HCEC 1CT (cell line): ENCODE results near the gene SHOC1.
"Not testable (repeated sequence)": the region's sequence is repeated elsewhere in the genome, so short reads cannot be mapped to it uniquely, and the experiment has no call there.

Experiments used
- DNase-seq: peaks from one replicate; pipeline ENCODE4 v3.0.0-alpha.2; 2017

Gene SHOC1

DNA sequence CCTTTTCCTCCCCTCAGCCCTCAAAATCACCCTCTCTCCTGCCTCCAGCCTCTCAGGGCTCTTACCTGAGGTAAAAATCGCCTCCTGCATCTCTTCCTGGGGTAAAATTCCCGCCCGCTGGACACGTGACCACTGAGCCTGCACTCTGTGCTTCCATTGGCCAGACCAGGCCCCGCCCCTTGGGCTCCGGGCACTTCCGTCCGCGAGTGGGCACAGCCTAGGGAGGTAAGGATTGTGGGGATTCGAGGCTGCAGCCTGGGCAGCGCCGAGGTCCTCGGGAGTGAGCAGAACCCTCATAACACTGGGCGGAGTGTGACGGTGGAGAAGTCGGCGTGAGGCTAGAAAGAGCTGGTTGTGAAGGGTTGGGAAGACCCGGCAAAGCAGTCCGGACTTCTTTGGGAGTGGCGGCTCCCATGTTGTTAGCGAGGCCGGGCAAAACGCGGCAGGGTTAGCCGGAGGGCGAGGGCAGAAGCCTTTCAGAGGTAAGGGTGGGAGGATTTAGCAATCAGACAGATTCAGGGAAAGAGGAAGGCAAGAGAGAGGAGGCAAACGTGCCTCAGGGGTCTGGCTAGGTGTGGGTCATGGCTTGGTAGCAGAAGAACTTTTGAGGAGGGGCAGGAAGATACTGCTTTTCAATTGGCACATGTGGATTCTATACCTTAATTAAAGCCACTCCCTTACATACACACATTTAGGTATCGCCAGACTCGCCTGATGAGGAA lies at the start of gene SHOC1:
SHOC1 (minus strand) TSS at position 103 of the 722 bp plus-strand sequence. CDS start 3,519 bp downstream, outside the sequence.
- no peak for DNase-seq

DNA sequence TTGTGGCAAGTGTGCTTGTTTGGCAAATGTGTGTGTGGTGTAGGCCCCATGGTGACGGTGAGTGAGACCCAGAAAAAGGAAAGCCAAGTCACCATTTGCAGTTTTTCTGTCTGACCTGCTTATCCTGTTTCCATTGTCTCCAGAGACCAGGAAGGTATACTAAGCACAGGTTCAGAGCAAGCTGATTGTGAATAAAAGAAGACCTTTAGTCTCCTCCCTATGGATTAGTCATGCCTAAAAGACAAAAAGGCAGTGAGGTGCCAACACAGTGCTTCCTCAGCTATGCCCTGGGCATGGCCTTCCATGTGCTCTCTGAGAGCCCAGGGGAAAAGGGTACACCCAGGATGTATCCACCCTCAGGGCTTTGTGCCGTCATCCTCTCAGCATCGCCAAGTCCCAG lies 49.2 kb upstream of the SHOC1 start:
- no peak for DNase-seq

DNA sequence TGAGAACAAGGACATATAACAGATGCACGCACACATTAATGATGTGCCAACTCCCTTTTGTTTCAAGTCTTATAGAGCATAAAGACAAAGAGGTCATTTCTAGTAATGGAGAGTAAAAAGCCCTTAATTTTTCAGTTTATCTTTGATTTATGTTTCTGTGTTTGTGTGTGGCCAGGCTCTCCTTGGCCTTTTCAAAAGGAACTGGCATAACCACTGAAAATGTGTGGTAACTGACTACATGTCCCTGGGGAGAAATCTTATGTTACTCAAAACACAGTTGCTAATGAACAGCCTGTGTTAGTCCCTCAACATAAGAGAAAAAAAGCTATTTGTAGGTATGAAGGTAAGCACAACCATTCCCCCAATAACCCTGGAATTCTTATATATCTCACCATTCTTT lies 47.6 kb upstream of the SHOC1 start:
- DNase-seq: no peak

DNA sequence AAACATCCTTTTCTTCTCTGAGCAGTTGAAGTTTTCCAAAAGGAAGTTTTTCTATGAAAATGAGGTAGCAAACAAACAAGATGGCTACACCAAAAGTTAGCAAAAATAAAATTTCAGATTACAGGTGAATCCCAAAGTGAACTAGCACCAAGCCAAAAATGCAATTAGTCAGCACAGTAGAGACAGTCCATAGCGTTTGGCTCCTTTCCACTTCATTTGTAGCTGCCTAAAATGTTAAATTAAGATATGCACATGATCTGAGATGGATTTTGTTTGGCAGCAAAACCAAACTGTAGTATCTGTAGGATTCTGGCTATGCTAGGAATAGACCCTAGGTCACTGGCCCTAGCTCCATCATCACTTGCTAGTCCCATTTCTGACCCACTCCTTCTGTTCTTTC lies 45.7 kb upstream of the SHOC1 start:
- DNase-seq: no peak

DNA sequence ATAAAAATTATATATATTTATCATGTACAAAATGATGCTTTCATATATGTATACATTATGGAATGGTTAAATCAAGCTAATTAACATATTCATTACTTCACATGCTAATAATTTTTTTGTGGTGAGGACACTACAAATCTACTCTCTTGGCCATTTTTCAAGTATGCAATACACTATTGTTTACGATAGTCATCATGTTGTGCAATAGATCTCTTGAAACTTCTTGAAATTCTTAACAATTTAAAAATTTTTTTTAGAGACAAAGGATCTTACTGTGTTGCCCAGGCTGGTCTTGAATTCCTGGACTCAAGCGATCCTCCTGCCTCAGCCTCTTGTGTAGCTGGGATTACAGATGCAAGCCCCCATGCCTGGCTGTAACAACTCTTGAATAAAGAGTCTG lies 45.2 kb upstream of the SHOC1 start:
- peak; percentile 83 for DNase-seq

DNA sequence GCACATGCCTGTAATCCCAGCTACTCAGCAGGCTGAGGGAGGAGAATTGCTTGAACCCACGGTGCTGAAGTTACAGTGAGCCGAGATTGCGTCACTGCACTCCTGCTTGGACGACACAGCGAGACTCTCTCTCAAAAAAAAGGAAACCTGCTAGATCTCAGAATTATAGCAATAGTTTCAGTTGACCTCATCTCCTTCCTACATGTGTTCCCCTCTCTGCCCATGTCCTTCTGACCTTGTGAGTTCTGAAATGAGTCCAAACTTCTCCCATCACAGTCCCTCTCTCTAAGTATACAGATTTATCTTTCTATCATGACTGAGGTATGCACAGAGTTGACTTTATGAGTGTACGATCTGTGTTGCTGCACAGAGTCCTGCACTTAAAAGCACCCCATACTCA lies 44.6 kb upstream of the SHOC1 start:
- DNase-seq: peak; percentile 46

DNA sequence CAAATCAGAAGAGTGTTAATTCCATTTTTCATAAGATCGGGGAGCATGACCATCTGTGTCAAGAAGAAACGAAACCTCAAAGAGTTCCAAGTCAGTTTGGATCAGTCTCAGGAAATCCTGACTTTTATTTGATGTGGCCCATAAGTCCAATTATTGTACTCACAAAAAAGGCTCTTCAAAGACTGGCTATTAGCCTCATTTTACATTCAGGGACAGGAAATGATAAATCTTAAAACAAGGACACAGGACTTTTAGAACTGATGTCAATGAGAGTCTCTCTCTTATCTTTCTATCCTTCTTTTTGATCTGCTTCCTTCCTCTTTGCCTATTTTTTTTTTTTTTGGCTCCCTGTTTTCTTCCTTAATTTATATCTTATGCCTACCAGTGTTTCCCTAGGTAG lies 43.7 kb upstream of the SHOC1 start:
- DNase-seq: no peak

DNA sequence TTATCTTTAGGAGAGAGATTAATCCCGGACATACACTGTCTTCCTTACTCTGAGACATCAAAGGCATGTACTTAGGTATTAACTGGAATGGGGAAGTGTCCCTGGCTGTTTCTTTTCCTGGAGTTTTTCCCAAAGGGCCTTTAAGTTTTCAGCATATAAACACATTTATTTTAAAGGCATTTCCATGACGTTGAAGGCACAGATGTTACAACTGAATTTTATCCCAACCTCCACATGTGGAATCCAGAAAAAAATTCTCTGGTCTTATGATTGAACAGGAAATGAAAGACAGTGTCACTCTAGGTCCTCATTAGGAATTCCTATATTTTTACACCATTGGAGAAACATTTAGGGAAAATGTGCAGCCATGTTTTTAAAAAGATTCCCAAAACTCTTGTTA lies 41.6 kb upstream of the SHOC1 start:
- no peak for DNase-seq

DNA sequence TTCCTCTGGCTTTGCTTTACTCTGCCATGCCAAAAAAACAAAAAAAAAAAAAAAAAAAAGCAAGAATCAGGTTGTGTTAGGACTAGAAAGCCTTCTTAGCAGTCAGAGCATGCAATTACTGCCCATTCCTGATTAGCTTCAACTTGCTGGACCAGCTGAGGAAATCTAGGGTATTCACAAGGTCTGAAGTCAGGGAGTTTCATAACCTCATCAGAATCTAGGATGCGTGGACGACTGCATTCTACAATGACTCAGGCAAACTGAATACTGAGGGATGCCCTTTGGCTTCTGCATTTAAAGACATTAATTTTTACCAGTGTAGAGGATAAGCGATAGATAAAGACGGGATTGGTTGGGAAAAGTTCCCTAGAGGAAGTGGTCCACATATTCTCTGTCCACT lies 39.2 kb upstream of the SHOC1 start:
- DNase-seq: peak; percentile 59

DNA sequence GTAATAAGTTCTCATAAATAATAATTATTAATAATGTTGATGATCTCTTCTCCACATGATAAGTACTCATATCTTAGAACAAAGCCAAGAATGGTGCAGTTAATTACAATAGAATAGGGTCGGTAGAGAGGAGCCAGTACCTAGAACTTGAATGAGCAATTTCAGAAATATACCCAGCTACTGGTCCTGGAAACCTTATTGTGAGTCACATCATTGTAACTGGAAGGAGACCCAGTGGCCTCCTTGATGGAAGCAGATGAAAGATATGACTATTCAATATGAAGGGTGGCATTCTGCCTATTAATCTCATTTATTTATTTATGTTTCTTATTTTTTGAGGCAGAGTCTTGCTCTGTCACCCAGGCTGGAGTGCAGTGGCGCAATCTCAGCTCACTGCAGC lies 37.7 kb upstream of the SHOC1 start:
- DNase-seq: no peak

DNA sequence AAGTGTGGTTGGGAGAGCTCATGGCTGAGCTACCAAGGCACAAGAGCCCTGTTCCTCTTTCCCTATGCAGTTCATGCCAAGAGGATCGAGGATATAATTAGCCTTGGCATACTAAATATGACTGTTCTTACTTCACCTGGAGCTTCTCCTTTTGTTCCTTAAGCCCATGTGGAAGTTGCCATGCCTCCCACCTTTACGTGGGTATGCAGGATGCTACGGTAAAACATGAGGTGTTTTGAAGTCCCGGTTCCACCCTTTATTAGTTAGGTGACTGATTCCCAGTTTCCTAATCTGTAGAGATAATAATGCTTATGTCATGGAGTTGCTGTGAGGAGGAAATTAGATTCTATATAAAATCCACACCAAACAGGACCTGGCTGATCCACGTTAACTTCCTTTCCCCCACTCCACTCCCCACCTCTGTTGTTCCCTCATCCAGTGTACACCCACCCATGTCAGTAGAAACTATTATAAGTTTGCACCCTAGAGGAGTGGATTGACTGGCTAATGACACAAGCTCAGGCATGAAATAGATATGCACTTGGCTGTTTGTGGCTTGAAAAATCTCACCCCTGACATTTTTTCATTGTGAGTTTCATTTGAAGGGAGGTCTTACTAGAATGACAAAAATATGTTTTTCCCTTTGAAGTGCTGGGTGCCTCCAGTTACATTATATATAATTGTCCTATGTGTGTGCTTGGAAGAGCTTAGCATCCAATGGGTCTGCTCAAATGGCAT lies 36.8 kb upstream of the SHOC1 start:
- DNase-seq: peak; percentile 12

DNA sequence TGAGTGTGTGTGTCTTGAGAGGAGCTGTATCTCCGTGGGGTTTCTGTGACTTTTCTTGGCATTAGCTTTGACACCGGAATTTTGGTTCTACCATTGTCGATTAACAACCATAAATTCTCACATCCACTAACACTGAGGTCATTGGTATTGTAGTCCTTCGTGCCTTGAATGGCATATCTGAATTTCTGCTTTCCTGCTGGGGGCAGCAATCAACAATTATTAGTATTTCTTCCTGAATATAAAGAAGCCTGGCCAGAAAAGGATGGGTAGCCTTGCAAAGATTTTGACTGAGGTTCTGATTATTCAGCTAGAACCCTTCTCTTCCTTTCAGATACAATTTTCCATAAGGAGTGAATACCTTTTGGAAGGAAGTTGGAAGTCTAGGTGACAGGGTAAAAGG lies 33.5 kb upstream of the SHOC1 start:
- DNase-seq: peak; percentile 46

DNA sequence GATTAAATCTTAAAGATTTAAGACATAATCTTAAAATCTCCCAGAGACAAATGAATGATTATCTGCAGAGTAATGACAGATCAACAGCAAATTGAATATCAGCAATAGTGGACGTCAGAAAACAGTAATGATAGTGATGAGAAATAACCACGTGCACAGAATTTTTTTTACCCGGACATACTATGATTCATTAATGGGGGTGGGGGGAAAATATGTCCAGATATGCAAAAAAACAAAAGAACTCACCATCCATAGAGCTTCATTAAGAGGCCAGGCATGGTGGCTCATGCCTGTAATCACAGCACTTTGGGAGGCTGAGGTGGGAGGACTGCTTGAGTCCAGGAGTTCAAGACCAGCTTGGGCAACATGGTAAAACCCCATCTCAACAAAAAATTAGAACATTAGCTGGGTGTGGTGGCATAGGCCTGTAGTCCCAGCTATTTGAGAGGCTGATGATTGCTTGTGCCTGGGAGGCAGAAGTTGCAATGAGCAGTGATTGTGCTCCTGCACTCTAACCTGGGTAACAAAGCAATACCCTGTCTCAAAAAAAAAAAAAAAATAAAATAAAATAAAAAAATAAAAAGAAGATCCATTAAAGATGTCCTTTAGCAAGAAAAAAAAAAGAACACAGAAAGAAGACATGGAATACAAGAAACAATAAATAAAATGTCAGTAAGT lies 30.9 kb upstream of the SHOC1 start:
- peak; percentile 77 for DNase-seq

DNA sequence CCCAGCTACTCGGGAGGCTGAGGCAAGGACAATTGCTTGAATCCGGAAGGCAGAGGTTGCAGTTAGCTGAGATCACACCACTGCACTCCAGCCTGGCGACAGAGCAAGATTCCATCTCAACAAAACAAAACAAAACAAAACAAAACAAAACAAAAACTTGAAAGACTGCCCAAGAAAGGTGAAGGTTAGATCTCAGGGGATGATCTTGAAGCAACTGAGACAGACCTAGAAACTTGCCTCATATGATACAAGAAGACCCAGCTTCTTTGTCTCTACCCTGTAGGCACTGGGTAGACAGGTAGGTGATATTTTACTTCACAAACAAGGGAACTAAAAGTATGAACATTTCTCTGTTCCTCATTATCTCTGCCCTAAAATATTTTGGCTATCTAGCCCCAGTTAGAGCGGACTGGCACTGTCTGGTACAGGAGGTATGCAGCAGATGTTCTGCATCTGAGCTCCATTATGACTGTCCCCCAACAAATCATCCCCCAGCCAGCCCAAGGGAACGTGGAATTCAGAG lies 26.3 kb upstream of the SHOC1 start:
- DNase-seq: no peak

DNA sequence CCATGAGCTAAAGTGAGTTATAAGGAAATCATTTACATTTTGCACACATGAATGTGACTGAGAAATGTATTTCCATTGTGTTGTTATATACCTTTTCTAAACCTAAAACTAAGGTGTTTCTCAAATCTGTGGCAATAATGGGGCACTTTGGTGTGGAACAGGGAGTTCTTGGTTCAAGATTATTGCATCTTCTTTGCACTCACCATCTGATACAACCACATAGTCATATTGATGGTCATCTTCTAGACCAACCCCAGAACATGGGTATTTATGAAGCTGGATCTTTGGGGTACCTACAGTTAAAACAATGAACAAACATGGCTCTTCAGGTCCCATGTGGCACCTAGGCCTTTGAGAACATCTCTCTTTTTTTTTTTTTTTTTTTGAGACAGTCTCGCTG lies 24.6 kb upstream of the SHOC1 start:
- no peak for DNase-seq

DNA sequence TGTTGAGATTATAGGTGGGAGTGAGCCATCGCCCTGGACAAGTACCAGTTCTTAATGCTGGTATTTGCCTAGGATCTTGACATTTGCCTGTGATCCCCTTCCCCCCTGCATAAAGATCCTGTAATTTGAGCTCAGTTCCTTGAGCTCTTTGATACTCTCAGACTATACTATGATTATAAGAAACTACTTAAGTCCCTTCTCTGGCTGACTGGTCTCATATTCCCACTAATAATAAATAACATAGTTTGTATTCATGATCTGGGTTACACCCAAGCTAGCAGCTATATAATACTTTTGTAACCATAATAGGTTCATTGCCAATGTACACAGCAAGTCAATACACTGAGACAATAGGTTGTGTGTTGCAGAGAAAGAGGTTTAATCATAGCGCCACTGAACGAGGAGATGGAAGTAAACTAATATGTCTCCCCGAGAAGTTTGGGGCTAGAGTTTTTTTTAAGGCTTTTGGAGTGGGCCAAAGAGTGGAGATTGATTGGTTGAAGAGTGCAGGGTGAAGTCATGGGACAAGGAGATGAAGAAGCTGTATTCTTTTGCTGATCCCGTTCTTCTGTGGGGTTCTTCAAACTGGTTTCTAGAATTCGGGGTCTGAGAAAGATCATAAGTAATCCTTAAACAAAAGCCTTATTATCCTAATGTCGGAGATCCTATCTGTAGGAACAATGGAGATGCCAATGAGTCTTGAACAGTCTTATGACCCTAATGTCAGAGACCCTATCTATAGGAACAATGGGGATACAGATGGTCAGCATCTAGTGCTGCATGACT lies 20.7 kb upstream of the SHOC1 start:
- no peak for DNase-seq

DNA sequence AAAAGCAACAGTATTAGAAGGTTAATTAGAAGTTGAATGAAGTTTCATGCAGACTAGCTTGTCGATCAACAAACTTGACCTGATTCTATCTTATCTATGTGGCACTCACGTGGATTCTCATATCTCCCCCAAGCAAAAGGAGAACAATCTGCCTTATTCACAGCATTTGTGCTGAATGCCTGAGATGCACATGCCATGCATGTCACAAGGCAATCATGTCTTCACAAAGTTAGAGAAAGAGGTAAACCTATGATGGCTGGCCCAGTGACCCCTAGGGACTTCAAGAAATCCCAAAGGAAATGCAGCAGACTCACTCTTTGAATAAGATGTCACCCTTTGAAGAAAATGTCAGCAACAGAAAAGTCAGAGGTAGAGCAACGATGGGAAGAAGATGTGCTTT lies 17.6 kb upstream of the SHOC1 start:
- no peak for DNase-seq

DNA sequence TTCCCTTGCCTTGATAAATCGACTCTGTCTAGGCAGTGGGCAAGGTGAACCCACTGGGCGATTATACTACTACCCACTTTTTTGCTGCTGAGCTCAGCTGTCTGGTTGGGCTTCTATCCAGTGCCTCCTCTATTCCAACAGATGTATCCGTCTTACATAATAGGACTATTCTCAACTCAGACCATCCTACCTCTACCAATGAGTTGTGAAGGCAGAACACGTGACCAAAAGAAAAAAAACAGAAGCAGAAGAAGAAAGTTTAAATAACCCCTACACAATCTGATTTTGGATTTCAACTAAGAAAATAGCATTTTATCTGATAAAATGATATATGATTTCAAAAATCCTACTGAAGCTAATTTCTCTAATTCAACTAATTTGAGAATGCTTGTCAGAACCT lies 16.2 kb upstream of the SHOC1 start:
- no peak for DNase-seq

DNA sequence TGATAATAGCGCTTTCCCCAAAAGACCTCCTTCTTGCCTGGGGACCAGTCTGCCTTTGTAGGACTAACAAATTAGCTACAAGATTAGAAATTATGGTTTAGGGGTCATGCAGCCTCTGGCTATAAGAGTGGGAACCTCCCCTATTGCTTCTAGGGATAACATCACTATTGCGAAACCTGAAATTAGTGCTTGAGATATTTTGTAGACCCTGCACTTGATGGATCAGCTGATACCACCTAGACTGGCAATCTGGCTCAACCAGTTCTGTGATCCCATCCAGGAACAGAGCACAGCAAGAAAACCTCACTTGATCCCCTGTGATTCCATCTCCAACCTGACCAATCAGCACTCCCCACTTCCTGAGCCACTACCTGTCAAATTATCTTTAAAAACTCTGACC lies 15.7 kb upstream of the SHOC1 start:
- not testable (repeated sequence) for DNase-seq

DNA sequence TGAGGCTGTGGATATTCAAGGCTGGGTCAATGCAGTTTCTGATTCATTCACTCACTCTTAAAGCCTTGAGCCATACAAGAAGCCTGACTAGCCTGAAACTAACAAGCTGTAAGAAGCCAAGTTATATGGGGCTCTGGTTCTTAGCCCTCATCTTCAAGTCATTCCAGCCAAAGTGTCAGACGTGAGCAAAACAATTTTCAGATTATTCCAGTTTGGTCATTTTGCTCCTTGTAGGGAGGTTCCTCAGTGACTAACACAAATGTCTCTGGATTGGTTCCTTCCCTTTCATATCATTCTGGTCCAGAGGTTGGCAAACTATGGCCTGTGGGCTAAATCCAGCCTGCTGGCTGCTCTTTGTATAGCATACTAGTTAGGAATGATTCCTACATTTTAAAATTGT lies 12.5 kb upstream of the SHOC1 start:
- peak; percentile 35 for DNase-seq

DNA sequence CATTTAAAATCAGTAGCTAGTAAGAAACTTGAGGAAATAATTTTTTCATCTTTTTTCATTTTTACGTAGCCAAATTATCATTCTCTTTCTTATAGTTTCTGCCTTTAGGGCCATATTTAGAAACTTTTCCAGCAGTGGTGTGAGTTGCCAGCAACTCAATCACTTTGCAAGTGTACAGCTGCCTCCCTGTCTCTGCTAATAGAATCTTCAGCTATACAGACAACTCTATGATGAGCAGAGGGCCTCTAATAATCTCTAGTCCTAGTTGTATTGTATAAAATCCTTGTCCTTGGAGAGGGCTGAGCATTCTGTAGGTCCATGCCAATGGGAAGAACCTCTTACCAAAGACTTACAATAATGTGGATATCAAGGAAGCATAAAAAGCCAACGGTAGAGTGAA lies 11.5 kb upstream of the SHOC1 start:
- no peak for DNase-seq

DNA sequence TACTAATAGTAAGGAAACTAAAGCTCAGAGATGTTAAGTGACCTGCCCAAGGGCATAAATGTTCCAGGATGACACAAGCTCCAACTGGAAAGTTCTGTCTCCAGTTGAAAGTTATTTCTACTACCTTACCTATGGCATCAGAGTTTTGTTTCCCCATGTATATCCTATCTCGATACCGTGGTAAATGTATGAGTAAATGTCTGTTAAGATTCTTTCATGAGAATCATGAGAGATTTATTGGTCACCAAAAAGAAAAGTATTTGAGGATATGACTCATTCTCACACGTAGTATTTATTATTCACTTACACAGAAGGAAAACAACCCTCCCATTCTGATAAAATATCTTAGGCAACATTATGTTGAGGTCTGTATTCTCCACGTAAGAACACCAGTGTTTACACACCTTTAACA lies 11.1 kb upstream of the SHOC1 start:
- DNase-seq: peak; percentile 89

DNA sequence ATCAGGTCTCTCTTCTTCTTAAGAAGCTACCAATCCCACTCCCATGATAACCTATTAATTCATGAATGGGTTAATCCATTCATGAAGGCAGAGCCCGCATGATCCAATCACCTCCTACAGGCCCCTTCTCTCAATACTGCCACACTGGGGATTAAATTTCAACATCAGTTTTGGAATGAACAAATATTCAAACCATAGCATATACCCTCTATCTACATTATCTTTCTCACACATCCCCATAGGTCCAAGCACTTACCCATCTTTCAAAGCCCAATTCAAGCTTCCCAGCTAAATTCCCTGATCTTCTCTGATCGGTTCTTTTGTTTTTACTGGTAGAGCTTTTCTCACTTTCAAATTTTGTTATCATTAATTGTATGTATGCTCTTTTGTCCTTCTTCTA lies 10.5 kb upstream of the SHOC1 start:
- no peak for DNase-seq
